IMR-90 (cell line): ENCODE results near the gene OR2AK2.

Experiments used
- BHLHE40 ChIP-seq: fragments of 150-350 bp; IDR thresholded peaks from 2 replicates; pipeline ENCODE4 v1.6.1; 2016; ENCODE audit warnings: mild to moderate bottlenecking, low read depth, low read length
- CHD1 ChIP-seq: IDR thresholded peaks from 2 replicates; pipeline ENCODE4 v1.6.1; 2012; ENCODE audit warnings: low read depth, low read length, improper control_type of control experiment
- FOS ChIP-seq: fragments of 150-350 bp; IDR thresholded peaks from 2 replicates; pipeline ENCODE4 v1.6.1; 2016; ENCODE audit warnings: low read depth, low read length
- MAFK ChIP-seq: IDR thresholded peaks from 2 replicates; pipeline ENCODE4 v1.6.1; 2012; ENCODE audit warnings: low read depth, low read length, improper control_type of control experiment
- MAZ ChIP-seq: IDR thresholded peaks from 2 replicates; pipeline ENCODE4 v1.6.1; 2012; ENCODE audit warnings: low read depth, mild to moderate bottlenecking, low read length, improper control_type of control experiment, moderate library complexity, borderline replicate concordance
- NFE2L2 ChIP-seq: fragments of 150-350 bp; IDR thresholded peaks from 2 replicates; pipeline ENCODE4 v1.6.1; 2016; ENCODE audit warnings: low read depth, mild to moderate bottlenecking, low read length
- POLR2A ChIP-seq: IDR thresholded peaks from 2 replicates; pipeline ENCODE4 v1.6.1; 2012; ENCODE audit warnings: mild to moderate bottlenecking, low read depth, low read length
- RAD21 ChIP-seq: IDR thresholded peaks from 2 replicates; pipeline ENCODE4 v1.6.1; 2012; ENCODE audit warnings: low read length, improper control_type of control experiment
- RCOR1 ChIP-seq: IDR thresholded peaks from 2 replicates; pipeline ENCODE4 v1.6.1; 2012; ENCODE audit warnings: mild to moderate bottlenecking, low read length, improper control_type of control experiment; ENCODE audit not compliant: insufficient replicate concordance
- SMC3 ChIP-seq: fragments of 150-350 bp; IDR thresholded peaks from 2 replicates; pipeline ENCODE4 v1.6.1; 2016; ENCODE audit warnings: low read depth, mild to moderate bottlenecking, antibody characterized with exemption, low read length, moderate library complexity
- TF ChIP-seq, protein P1 (sequence below): conservative IDR thresholded peaks from 2 replicates; pipeline ENCODE4 v1.5.1; 2012; ENCODE audit warnings: mild to moderate bottlenecking, low read depth, low read length, improper control_type of control experiment
- TF ChIP-seq, protein P2 (sequence below): fragments of 150-350 bp; IDR thresholded peaks from 2 replicates; pipeline ENCODE4 v1.6.1; 2017; ENCODE audit warnings: mild to moderate bottlenecking, antibody characterized with exemption, low read length, low read depth

DNA sequence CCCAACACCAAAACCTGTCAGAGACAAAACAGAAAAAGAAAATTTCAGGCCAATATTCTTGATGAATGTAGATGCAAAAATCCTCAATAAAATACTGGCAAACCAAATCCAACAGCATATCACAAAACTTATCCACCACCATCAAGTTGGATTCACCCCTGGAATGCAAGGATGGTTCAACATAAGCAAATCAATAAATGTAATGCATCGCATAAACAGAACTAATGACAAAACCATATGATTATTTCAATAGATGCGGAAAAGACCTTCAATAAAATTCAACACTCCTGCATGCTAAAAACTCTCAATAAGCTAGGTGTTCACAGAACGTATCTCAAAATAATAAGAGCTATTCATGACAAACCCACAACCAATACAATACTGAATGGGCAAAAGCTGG, 44.6 kb downstream of the OR2AK2 start:
- TF ChIP-seq, protein P1, sequence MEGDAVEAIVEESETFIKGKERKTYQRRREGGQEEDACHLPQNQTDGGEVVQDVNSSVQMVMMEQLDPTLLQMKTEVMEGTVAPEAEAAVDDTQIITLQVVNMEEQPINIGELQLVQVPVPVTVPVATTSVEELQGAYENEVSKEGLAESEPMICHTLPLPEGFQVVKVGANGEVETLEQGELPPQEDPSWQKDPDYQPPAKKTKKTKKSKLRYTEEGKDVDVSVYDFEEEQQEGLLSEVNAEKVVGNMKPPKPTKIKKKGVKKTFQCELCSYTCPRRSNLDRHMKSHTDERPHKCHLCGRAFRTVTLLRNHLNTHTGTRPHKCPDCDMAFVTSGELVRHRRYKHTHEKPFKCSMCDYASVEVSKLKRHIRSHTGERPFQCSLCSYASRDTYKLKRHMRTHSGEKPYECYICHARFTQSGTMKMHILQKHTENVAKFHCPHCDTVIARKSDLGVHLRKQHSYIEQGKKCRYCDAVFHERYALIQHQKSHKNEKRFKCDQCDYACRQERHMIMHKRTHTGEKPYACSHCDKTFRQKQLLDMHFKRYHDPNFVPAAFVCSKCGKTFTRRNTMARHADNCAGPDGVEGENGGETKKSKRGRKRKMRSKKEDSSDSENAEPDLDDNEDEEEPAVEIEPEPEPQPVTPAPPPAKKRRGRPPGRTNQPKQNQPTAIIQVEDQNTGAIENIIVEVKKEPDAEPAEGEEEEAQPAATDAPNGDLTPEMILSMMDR, result no peak
- TF ChIP-seq FOS (no peak), POLR2A (no peak), SMC3 (no peak), RCOR1 (no peak), CHD1 (no peak), RAD21 (no peak), MAZ (no peak), NFE2L2 (no peak), MAFK (no peak), BHLHE40 (no peak)
- TF ChIP-seq, protein P2, sequence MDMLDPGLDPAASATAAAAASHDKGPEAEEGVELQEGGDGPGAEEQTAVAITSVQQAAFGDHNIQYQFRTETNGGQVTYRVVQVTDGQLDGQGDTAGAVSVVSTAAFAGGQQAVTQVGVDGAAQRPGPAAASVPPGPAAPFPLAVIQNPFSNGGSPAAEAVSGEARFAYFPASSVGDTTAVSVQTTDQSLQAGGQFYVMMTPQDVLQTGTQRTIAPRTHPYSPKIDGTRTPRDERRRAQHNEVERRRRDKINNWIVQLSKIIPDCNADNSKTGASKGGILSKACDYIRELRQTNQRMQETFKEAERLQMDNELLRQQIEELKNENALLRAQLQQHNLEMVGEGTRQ, result no peak
